Measurements from ENCODE around the gene KLHL36.
"Not testable (repeated sequence)": the region's sequence is repeated elsewhere in the genome, so short reads cannot be mapped to it uniquely, and the experiment has no call there.

KLHL36 gene

DNA sequence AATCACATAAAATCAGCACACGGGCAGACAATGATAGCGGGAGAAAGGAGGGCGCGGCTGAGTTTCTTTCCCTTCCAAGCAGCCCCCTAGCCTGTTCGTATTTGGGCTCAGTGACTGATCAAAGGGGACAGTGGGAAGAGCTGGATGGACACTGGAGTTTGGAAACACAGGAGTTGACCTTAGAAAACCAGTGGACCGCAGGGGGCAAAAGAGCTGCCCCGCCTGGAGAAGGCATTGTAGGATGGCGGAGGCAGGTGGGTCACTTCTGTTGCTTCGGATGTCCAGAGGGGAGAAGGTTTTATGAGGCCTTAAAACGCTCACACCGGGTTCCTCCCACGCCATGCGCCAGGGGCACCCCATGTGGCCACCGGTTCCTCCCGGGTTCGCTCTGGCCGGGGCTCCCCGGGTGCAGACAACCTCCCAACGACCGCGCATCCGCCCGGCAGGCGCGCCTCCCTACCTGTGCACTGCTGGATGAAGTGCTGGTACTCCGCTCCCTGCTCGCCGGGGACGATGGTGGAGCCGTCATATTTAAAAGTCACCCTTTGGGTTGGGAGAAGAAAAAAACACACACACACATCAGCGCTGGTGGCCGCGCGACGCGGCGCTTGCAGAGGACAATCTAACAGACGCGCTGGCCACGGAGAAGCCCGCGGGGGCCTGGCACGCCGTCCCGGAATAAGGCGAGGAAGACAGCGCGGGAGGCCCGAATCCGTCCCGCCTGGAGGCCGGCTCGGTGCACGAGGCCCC is 31.1 kb upstream of the KLHL36 start:
- CTCF ChIA-PET, result interaction anchor here (1.1 to 18.6 kb wide), 6 partner anchors 12 to 109 kb away, joined by 4 to 446 read pairs (median 6); partner anchors contain the start of gene MEAK7
- H3K4me3 ChIP-seq (ENCODE audit: low read depth, low read length), result peak overlapping the region; percentile 65
- TF ChIP-seq, protein P1, sequence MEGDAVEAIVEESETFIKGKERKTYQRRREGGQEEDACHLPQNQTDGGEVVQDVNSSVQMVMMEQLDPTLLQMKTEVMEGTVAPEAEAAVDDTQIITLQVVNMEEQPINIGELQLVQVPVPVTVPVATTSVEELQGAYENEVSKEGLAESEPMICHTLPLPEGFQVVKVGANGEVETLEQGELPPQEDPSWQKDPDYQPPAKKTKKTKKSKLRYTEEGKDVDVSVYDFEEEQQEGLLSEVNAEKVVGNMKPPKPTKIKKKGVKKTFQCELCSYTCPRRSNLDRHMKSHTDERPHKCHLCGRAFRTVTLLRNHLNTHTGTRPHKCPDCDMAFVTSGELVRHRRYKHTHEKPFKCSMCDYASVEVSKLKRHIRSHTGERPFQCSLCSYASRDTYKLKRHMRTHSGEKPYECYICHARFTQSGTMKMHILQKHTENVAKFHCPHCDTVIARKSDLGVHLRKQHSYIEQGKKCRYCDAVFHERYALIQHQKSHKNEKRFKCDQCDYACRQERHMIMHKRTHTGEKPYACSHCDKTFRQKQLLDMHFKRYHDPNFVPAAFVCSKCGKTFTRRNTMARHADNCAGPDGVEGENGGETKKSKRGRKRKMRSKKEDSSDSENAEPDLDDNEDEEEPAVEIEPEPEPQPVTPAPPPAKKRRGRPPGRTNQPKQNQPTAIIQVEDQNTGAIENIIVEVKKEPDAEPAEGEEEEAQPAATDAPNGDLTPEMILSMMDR (IDR thresholded peaks at IDR 0.05; ENCODE audit: insufficient read depth, low read length, missing control alignments), result no peak
- POLR2A ChIA-PET, result interaction anchor here (0.7 to 6.2 kb wide), 8 partner anchors 13 to 111 kb away, joined by 3 to 61 read pairs (median 6); partner anchors contain the start of gene KLHL36
- DNase-seq (ENCODE audit: low read depth, low spot score), result no peak

DNA sequence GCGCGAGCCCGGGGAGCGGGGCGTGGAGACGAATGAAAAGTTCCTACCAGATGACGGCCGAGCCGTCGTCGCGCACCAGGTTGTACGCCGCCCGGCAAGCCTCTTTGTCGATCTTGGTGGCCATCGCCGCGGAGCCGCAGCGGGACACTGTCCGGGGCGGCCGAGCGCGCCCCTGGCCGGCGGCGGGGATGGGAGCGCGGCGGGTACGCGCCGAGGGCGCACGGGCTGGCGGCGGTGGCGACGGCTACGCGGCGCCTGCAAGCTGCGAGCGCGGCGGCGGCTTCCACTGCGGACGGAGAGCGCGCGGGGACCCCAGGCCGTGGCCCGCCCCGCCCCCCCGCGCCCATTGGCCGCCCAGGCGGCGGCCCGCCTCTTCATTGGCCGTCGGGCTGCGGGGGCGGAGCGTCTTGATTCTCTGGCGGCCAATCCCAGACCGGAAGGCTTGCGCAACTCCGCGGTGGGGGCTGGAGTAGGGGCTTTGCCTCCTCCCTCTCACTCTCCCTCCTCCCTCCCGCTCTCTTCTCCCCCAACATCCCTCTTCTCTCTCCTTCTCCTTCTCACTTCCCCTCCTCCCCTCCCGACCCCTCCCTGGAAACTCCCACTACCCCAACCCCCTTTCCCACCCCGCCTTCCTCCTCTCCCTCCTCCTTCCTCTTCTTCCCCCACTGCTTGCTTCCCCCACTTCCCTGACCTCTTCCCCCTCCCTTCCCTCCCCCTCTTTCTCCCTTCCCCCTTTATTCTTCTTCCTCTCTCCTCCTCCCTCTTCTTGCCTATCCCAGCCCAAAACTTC is 30.3 kb upstream of the KLHL36 start, which contains the start of gene COTL1:
TSS of gene COTL1 (minus strand) at position 288 of the 790 bp plus-strand sequence. CDS start at position 124, 164 bp downstream.
- TF ChIP-seq, protein P1 (IDR thresholded peaks at IDR 0.05; ENCODE audit: insufficient read depth, low read length, missing control alignments), result no peak
- peak; percentile 90 for DNase-seq (ENCODE audit: low read depth, low spot score)

DNA sequence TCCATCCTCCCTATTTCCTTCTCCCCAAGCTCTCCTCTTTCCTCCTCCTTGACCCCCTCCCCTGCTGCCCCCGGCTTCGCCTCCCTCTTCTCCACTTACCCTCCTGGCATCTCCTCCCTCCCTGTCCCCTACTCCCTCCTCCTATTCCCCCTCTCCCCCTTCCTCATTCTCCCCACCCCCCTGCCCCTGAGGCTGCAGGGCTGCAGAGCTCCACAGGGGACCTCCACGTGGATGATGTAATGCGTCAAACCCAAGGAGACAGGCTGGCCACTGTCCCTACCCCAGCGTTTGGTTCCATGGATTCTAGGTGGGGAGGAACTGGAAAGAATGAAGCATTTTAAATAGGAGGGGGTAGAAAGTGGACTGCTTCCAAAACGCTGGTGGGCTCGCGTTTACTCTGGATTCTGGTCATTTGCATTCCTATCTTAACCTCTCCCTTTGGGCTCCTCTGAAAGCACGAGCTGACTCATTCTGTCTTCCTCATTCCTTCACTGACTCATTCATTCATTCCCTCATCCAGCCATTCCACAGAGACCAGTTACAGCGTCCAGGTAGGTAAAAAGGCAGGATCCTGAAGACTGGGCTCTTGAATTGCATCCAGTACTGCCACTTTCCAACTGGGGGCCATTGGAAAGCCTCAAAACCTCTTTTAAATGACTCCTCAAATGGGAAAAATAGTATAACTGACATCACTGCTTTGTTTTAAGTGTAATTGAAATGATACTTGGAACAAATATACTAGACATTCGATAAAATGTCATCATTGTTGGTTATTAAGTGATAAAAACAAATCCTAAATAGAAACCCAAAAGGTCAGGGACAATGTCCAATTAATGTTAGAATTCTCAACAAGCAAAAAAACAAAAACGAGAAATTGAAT is 29.5 kb upstream of the KLHL36 start:
- TF ChIP-seq, protein P1 (IDR thresholded peaks at IDR 0.05; ENCODE audit: insufficient read depth, low read length, missing control alignments), result peak; percentile 13
- POLR2A ChIA-PET, result interaction anchor here (0.6 to 6.2 kb wide), 7 partner anchors 14 to 114 kb away, joined by 3 to 61 read pairs (median 4); no protein-coding TSS in a partner anchor

More for the DNA sequence above, 30.3 kb upstream of the KLHL36 start, which contains the start of gene COTL1:
- H3K4me3 ChIP-seq (ENCODE audit: low read depth, low read length), result peak within 1 kb of the TSS; percentile 65
- ChIA-PET POLR2A (interaction anchor here (0.6 to 6.2 kb wide), 11 partner anchors 13 to 113 kb away, joined by 3 to 61 read pairs (median 4); no protein-coding TSS in a partner anchor), CTCF (interaction anchor here (2.0 to 18.6 kb wide), 5 partner anchors 13 to 110 kb away, joined by 5 to 446 read pairs (median 12); partner anchors contain the start of gene MEAK7)

DNA sequence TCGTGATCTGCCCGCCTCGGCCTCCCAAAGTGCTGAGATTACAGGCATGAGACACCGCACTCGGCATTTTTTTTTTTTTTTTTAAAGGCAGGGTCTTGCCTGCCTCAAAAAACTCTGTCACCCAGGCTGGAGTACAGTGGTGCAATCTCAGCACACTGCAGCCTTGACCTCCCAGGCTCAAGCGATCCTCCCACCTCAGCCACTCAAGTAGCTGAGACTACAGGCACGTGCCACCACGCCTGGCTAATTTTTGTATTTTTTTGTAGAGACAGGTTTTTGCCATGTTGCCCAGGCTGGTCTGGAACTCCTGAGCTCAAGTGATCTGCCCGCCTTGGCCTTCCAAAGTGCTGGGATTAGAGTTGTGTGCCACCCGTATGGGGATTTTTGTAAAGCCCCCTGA is 27.4 kb upstream of the KLHL36 start:
- CTCF ChIA-PET, result interaction anchor here (0.6 to 18.6 kb wide), 20 partner anchors 17 to 351 kb away, joined by 3 to 446 read pairs (median 12); partner anchors contain the start of genes KLHL36 and MEAK7
- POLR2A ChIA-PET; DNase-seq (ENCODE audit: low read depth, low spot score); H3K4me3 ChIP-seq (ENCODE audit: low read depth, low read length): not testable (repeated sequence)

More for the DNA sequence above, 29.5 kb upstream of the KLHL36 start:
- DNase-seq (ENCODE audit: low read depth, low spot score), result peak; percentile 85
- H3K4me3 ChIP-seq (ENCODE audit: low read depth, low read length), result peak overlapping the region; percentile 37
- CTCF ChIA-PET, result interaction anchor here (1.0 to 18.6 kb wide), 6 partner anchors 19 to 110 kb away, joined by 3 to 446 read pairs (median 8); partner anchors contain the start of gene MEAK7

DNA sequence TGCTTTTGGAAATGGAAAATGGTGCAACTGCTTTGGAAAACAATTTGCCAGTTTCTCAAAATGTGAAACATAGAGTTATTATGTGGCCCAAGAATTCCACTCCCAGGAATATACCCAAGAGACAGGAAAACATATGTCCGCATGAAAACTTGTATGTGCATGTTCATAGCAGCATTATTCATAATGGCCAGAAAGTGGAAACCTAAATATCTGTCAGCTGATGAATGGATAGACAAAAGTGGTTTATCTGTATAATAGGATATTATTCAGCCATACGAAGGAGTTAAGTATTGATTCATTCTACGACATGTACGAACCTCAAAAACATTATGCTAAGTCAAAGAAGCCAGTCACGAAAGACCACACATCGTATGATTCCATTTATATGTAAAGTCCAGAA is 22.8 kb upstream of the KLHL36 start:
- no peak for DNase-seq (ENCODE audit: low read depth, low spot score)
- no peak overlapping the region for H3K4me3 ChIP-seq (ENCODE audit: low read depth, low read length)
- TF ChIP-seq, protein P1 (IDR thresholded peaks at IDR 0.05; ENCODE audit: insufficient read depth, low read length, missing control alignments), result no peak
- CTCF ChIA-PET, result interaction anchor here (1.0 to 12.9 kb wide), 3 partner anchors 102 to 114 kb away, joined by 3 to 185 read pairs (median 12); no protein-coding TSS in a partner anchor
- POLR2A ChIA-PET, result no interaction called here
